RPMI8226 (cell line): ENCODE data around the gene ATP6V0A1.

ENCODE experiments used
- DNase-seq: peaks from one replicate; pipeline ENCODE4 v3.0.0-alpha.2; 2015

The ATP6V0A1 gene

DNA sequence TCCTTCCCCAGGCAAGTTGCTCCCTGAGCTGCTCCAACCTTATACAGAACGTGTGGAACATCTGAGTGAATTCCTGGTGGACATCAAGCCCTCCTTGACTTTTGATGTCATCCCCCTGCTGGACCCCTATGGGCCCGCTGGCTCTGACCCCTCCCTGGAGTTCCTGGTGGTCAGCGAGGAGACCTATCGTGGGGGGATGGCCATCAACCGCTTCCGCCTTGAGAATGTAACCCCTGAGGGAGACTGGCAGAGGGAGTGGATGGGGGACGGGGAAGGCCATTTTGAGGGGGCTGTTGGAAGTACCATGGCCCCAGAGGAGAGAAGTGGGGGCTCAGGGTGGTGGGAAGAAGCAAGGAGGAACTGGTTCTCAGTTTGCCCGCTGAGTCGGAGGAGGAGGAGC, 105.3 kb downstream of the ATP6V0A1 start:
- DNase-seq, result no peak

DNA sequence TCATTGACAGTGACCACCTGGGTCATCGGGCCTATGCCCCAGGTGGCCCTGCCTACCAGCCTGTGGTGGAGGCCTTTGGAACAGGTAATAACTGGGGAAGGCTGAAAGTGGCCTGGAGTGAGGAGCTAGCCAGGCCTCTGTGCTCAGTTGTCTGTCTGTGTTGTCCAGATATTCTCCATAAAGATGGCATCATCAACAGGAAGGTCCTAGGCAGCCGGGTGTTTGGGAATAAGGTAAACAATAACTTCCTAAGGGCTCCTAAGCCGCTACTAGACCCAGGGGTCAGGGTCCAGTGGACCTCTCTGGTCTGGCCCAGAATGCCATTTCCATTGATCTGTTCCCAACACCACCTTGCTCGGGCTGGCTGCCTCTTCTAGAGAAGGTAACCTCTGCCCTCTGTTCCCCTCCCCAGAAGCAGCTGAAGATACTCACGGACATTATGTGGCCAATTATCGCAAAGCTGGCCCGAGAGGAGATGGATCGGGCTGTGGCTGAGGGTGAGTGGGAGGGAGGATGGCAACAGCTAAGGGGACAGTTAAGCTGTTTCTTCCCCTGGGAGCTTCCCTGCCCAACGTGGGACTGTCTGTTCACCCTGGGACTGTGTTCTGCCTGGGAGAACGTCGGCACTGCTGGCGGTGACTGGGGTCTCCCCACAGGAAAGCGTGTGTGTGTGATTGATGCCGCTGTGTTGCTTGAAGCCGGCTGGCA, 106.3 kb downstream of the ATP6V0A1 start:
- DNase-seq, result no peak

DNA sequence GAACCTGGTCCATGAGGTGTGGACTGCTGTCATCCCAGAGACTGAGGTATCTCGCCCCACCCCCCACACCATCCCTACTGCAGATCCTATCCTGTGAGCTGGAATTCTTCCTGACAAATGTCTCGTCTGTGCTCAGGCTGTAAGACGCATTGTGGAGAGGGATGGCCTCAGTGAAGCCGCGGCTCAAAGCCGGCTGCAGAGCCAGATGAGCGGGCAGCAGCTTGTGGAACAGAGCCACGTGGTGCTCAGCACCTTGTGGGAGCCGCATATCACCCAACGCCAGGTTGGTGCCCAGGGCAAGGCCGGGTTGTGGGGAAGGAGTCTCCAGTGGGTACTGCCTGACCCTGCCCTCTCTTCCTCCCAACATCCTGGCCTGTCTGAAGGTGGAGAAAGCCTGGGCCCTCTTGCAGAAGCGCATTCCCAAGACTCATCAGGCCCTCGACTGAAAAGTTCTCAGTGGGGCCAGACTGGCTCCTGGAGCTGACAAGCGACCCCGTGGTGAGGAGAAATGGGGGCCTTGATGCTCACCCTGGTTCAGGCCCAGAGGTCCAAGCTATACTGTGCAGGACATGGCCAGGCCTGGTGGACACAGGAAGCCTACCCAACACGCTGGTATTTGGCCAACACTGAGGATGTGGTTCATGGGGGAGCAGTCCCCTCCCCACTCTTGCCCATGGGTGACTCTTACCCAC, 107.0 kb downstream of the ATP6V0A1 start:
- DNase-seq, result no peak

DNA sequence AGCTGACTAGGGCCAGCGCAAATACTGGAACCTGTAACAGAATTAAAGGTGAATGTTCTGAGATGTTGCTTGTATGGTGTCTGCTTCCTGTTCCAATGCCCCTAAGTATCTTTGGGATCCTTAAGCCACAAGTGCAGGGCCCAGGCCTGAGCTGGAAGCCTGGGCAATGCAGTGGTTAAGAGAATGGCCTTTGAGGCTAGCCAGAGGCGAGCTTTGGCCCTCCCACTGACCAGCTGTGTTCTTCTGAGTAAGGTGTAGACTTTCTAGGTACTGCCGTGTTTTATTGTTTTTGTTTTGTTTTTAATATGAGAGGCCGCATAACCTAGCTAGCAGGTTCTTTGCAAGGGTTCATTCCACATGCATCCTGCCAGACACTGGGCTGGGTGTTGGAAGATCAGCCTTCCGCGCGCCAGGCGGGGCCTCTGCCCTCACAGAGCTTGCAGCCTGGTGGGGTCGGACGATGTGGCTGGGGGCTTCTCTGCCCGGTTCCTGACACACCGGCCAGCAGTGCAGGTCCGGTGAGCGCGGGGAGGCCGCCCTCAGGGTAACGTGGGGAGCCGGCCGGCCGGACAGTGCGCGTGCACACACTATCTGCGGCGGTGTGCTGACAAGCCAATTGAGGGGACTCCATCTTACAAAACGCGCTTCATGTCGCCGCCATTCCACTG, 107.7 kb downstream of the ATP6V0A1 start:
- DNase-seq, result no peak

DNA sequence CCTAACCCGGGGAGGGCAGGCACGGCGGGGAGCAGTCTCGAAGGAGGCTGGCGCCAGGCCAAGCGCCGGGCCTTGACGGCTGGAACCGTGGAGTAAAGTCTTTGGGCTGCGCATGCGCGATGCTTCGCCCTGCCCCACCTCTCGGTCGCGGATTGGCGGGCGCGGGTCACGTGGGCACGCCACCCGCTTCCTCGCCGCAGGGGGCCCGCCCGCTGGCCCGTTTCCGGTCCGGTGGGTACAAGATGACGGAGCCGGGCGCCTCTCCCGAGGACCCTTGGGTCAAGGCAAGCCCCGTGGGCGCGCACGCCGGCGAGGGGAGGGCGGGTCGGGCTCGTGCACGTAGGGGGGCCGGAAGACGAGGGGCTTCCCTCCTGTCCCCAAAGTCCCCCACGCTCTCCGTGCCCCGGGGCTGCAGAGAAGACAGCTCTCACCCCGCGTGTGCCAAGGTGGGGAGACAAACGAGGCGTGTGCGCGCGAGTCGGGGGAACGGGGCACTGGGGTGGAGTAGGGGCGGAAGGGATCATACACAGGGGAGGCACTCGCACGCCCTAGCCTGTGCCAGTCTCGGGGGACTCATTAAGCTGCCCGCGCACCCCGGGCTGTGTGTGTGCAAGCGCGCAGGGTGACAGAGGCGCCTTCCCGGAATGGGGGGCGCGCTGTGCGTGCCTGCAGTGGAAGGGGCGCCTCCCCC, 108.3 kb downstream of the ATP6V0A1 start, which contains the start of gene MLX:
TSS of gene MLX (plus strand) at position 218 of the 691 bp plus-strand sequence. CDS start at position 243, 25 bp downstream.
- DNase-seq, result peak; percentile 97

DNA sequence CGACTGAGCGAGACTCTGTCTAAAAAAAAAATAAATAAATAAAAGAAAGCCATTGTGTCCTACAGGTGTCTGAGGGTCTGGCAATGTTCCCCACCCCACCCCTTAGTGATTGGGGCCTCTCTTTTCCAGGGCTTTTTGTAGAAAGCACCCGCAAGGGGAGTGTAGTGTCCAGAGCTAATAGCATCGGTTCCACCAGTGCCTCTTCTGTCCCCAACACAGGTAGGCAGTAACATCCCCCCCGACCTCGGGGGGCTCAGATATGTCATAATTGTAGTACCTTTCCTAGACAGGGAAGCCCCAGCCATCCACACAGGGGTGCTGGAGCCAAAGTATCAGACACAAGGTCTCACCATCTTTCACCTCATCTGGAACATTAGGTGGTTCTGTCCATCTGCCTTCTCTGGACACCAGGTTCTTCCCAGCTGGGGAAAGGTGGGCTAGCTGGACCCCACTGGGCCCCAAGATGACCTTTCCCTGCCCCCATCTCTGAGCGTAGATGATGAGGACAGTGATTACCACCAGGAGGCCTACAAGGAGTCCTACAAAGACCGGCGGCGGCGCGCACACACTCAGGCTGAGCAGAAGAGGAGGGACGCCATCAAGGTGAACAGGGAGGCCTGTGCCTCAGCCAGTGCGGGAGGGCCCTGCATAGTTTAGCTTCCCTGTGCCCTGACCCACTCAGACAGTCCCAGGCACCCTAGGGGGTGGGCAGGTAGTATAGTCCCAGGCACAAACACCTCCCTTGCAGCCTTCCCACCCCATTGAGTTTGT, 109.8 kb downstream of the ATP6V0A1 start:
- DNase-seq, result no peak

DNA sequence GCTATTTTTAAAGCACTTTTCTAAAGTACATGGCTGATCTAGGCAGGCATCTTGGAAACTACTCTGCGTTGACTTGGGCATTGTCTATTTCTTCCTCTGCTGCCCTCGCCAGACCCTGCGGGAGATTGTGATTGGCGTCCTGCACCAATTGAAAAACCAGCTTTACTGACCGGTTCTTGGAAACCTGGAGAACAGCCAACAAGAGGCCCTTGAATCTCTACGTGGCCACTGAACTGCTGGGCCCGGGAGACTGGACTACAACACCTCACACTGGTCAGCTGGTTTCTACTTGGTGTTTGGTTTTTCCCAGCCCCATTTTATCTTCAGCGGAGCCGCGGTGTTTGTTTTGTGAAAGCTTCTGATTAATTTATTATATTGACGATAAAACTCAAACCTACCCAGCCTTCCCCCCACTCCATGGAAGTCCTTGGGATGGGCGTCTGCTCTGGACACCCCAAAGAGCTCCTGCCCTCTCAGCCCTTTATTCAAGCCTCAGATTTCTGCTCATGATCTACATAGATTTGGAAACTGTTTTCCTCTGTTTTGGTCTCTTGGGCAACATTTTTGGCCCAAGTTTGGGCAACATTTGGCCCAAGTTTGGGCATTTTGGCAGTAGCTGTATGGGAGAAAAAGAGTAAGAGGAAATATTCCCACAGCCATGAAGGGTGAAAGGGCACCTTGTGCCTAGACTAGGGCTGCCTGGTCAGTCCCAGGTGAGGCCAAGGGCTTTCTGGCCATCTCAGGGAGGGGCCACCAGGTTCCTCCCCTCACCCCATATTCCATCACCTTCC, 113.0 kb downstream of the ATP6V0A1 start:
- no peak for DNase-seq
